HG02759 (cell line): ENCODE measurements around the gene ECE1.

Experiments
- ATAC-seq: cut with Tn5 transposase; IDR thresholded peaks from one replicate; pipeline ENCODE4 v1.9.1; 2021; ENCODE audit warnings: mild to moderate bottlenecking, moderate library complexity; ENCODE audit not compliant: unreplicated experiment

ECE1 gene

DNA sequence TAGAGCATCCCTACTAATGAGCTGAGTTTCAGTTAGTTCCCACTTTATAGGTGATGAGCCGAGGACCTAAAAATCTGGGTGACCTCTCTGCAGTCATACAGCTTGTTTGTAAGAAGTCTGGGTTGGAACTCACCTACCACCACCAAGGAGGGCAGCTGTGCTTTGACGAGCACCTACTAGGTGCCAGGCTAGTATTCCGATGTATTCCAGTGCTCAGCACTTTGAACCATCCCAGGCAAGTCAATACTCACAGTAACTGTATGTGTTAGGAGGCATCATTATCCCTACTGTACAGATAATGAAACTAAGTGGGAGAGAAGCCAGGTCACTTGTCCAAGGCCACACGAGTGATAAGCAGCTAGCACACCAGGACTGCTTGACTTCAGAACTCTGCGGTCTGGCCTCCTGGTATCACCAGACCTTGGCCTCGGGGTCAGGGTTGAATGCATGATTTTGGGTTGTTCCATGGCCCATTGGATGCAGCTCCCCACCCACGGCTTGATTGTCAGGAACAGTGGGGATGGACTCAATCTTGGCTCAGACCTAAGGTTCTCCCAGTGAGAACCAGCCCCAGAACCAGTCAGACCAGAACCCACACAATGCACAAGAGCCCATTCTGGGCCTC, 20.7 kb downstream of the ECE1 start:
- ATAC-seq, result no peak

DNA sequence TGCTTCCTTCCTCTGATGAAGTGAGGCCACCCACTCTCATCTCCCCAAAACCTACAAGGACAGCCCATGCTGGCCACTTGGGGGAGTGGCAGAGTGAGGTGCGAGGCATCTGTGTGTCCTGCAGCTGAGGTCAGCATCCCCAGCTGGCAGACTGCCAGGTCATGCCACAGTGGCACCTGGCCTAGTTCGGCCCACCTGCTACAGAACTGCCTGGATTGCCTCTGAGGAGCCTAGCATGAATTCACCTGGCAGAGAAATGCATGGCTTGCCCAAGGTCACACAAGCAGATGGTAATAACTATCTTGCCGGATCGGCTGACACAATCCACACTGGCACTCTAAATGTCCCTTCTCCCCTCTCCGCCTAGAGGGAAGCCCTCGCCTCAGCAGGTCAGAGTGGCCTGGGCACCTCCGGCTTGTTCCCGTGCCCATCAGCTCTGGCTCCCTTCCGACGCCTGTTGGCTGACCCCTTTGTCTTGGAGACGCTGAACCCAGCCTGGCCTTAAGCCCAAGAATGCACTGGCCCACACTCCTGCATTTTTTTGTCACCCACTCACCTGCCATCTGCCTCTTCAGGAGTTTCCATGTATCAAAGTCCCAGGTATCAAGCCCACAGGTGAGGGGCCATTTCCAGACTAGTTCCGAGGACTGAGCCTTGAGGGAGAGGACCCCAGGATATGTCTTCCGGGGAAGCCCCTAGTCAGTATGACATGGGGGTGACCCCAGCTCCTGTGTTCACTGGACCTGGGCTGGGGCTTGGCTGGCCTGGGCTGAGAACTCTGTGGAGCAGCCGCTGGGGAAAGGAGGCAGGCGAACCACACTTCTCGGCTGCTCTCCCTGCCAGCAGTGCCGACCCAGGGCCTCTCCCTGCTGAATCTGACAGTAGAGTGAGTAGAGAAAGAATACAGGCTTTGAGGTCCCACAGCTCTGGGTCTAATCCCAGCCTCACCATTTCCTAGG, 21.7 kb downstream of the ECE1 start:
- no peak for ATAC-seq

GRCh38 chr1:21267191-21268077, 22.8 kb downstream of the ECE1 start:
- ATAC-seq, result no peak

DNA sequence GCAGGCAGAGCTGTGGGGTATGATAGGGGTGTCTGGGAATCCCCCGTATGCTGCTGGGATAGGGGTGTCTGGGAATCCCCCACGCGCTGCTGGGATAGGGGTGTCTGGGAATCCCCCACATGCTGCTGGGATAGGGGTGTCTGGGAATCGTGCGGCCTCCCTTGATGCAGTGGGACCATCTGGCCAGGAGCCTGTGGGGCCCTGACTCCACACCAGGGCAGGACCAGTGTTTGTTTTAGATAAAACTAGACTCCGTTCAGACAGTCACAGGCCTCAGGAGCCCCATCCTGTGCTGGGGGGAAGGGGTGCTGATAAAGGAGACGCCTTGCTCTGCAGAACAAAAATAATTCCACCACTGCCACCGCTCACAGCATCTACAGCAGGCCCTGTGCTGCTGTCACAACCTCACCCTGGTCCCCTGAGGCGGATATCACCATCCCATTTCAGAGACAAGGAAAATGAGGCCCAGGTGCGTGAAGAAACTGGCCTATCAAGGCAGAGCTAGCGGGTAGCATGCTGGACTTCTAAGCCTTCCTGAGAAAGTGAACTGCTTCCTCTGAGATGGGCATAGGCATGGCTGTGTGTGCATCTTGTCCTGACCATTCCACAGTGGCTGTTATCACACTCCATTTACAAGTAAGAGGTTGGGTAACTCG, 24.0 kb downstream of the ECE1 start:
- no peak for ATAC-seq

- no peak for ATAC-seq
Measured at GRCh38 chr1:21265644-21266043, 24.6 kb downstream of the ECE1 start.

DNA sequence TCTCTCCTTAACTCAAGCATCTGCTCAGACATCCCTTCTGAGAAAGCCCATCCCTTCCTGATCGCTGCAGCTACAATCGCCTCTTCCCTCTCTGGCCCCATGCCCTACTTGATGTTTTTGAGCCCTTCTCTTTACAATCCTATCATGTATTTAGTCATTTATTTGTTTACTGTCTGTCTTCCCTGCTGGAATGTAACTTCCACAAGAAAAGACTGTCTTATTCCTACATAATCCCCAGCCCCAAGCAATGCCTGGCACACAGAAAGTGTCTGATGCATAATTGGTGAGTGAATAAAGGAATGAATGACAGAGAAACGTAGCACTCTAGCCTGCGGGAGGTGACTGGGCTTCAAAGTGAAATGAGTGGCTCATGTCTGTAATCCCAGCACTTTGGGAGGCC, 25.4 kb downstream of the ECE1 start:
- no peak for ATAC-seq

- ATAC-seq, result no peak
Measured at GRCh38 chr1:21263653-21264225, 26.5 kb downstream of the ECE1 start.

DNA sequence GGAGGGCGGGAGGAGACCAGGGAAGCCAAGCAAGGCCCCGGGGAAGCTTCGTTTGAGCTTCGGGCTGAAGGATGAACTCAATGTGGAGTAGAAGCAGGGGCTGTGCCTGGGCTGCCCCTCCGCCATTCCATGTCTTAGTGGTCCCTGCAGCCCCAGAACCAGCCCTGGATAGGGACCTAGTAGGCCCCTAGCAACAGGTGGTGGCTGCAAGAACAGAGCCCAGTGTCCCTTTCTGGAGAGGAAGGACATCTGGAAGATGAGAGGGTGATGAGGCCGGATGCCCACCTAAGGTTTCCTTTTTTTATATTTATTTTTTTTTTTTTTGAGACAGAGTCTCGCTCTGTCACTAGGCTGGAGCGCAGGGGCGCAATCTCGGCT, 27.2 kb downstream of the ECE1 start:
- no peak for ATAC-seq

- ATAC-seq, result no peak
Measured at GRCh38 chr1:21262293-21263051, 27.8 kb downstream of the ECE1 start.

DNA sequence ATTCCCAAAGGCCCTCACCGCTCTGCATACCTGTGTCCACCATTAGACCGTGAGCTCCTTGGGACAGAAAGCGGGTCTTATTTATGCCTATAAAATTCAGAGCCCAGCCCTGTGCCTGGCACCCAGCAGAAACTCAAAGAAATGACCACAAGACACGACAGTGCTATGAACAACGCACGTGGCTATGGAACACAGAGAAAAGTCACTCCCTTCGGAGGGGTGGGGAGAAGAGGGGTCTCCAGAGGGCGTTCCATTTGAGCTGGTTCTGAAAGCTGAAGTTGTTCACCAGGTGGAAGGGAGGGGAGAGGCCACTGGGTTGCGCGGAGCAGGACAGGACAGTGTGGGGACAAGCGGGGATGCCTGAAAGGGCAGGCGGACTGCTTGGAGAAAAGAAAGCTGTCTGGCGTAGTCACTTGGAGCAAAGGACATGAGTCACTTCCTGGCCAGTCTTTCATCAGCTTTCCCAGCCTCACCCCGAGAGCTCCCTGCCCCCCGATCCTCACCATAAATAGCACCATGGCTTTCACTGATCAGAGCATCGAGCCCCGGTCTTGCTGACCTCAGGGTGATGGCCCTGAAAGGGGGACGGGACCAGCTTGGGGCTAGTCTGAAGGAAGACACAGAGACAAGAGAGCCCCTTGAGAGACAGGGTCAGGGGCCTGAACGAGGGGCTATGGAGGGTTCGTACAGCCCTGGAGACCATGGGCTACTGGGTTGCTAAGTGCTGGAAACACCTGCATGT, 28.5 kb downstream of the ECE1 start:
- no peak for ATAC-seq

DNA sequence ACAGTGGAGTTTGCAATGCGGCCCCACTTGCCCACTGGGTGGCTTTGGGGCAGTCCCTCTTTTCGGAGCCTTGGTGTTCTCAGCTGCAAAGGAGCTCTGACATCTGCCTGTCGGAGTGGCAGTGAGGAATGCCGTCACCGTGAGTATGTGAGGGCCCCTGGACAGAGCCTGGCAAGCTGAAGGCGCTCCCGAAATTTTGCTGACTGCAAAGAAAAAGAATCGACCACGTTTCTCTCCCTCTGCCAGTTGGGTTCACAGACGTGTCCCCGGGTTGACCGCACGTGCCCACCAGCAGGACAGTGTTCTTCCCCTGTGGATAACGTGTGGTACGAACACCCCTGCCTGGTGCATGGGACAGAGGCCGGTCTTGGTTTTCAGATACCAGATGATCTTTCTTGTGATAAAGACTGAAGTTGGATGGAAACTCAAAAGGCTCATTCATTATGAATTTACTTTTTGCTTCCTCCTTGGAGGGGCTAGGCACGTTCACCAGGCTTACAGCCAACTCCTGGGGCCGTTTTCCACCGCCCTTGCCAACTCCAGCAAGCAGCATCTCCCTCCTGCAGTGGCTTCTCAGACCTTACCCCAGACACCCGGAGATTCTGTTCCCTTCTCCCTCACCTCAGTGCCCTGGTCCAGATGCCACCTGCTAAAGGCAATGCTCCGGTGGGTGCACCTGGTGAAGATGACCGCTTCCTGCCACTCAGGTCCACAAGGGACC, 29.7 kb downstream of the ECE1 start:
- no peak for ATAC-seq

DNA sequence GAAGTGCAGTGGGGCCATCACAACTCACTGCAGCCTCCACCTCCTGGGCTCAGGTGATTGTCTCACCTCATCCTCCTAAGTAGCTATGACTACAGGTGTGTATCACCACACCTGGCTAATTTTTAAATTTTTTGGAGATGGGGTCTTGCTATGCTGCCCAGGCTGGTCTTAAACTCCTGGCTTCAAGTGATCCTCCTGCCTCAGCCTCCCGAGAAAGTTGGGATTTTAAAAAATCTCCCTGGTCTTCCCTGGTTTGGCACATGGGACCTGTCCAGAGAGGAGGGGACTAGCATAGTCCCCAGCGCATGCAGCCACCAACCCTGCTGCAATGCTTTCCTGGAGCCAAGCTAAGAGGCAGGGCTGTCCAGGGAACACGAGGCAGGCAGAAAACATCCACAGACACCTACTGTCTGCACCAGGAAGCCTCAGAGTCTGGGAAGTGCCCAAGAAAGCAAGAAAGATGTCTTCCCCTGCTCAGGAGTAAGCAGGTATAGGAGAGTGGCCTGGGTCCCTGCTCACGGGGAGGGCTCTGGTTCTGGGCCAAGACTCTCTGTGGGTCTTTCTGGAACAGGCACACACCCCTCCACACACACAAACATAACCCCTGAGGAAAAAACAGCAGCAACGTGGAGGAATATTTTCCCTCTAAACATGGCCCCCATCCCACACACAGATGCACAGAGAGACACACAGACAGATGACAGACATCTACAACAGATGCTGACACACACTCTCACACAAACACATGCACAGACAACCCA, 30.8 kb downstream of the ECE1 start:
- no peak for ATAC-seq

DNA sequence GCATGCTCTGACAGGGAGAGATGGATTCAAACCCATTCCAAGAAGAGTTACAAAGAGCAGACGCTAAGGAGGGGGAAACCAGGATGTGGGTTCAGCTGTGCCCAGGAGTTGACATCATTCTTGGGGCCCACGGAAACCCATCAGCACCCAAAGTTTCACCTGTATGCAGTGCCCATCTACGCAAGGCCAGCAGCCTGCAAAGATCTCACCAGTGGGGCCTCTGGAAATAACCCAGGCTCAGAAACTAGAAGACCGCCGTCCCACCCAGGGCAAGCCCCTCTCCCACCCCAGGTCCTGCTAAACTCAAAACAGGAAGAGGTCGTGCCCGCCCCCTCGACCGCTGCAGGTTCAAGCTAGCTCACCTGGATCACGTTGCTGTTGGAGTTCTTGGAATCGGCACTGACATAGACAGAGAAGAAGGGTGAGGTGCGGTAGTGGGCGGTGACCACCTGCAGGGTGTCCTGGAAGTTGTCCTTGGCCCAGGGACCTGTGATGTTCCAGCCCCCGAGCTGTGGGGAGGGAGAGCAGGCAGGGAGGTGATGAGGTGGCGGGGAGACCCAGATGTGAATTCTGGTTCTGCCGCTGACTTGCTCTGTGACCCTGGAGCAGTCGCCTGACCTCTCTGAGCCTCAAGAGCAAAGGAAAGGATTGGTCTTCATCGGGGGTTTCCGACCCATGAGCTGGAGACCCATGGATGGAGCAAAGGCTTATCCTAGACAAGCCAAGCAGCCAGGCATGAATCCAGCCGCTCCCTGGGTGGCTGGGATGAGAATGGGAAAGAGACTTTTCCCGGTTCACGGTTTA, 31.7 kb downstream of the ECE1 start:
- ATAC-seq, result no peak

- no peak for ATAC-seq
Measured at GRCh38 chr1:21257431-21258135, 32.7 kb downstream of the ECE1 start.

DNA sequence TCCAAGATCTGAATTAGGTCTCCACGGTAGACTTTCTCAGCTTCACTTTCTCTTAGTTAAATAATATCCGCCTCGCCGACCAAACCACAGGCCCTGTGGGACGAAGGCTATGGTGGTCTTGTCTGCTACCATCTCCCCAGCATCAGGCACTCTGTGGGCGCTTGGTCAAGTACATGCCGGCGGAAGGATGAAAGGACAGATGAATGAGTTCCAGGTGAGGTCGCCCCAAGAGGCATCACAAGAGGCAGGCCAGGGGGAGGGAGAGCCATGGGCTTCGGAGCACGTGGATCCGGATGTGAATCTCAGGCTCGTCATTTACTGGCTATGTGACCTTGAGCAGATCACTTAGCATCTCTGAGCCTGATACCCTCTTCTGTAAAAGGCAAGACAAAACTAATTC, 33.5 kb downstream of the ECE1 start:
- ATAC-seq, result no peak

DNA sequence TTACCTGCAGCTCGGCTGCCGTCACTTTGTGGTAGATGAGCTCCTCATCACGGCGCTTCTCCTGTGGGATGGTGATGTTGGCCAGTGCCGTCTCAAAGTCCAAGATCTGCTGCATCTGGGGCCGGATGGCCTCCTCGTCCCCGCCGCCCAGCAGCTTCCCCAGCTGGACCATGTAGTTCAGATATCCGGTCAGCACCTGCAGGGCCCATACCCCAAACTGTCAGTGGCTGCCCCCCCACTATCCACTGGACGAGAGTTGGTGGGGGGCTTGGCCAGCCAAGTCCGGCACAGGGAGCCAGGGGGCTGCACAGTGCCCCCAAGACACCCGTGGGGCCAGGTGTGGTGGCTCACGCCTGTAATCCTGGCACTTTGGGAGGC, 34.3 kb downstream of the ECE1 start:
- no peak for ATAC-seq
